Mesenchymal stem cell (in vitro differentiated cells and primary cell): ENCODE data around the gene UBE2G2.
A peak's percentile ranks its signal among the peaks of the same experiment; 100 is the strongest.
"Not testable (repeated sequence)": the region's sequence is repeated elsewhere in the genome, so short reads cannot be mapped to it uniquely, and the experiment has no call there.

Source experiments
- DNase-seq: peaks from one replicate; pipeline ENCODE4 v3.0.0-alpha.2; 2013
- H2AFZ ChIP-seq: one replicate; pipeline ENCODE4 v1.6.1; 2013; ENCODE audit warnings: low read depth, mild to moderate bottlenecking, control low read depth, inconsistent platforms, low read length, moderate library complexity
- H2AK5ac ChIP-seq: 2 replicates; pipeline ENCODE4 v1.6.1; 2013; ENCODE audit warnings: low read length, moderate library complexity, mild to moderate bottlenecking, inconsistent platforms; ENCODE audit not compliant: severe bottlenecking
- H2BK120ac ChIP-seq: one replicate; pipeline ENCODE4 v1.6.1; 2013; ENCODE audit warnings: low read depth, mild to moderate bottlenecking, inconsistent platforms, low read length, moderate library complexity
- H2BK12ac ChIP-seq, 2 experiments: one replicate each; pipeline ENCODE4 v1.6.1; 2013; ENCODE audit warnings: inconsistent platforms in 2 of 2, low read length in 2 of 2, mild to moderate bottlenecking in 2 of 2, moderate library complexity in 2 of 2, control low read depth in 1 of 2
- H2BK15ac ChIP-seq: one replicate; pipeline ENCODE4 v1.6.1; 2013; ENCODE audit warnings: mild to moderate bottlenecking, low read depth, inconsistent platforms; ENCODE audit not compliant: poor library complexity, severe bottlenecking
- H2BK5ac ChIP-seq: 2 replicates; pipeline ENCODE4 v1.6.1; 2013; ENCODE audit warnings: low read depth, mild to moderate bottlenecking, low read length, control low read depth, inconsistent platforms; ENCODE audit not compliant: poor library complexity, severe bottlenecking
- H3K14ac ChIP-seq, 2 experiments: one replicate each; pipeline ENCODE4 v1.6.1; 2013; ENCODE audit warnings: inconsistent platforms in 2 of 2, low read length in 2 of 2, control low read depth in 1 of 2, mild to moderate bottlenecking in 1 of 2, moderate library complexity in 1 of 2
- H3K18ac ChIP-seq, 2 experiments: one replicate each; pipeline ENCODE4 v1.6.1; 2013; ENCODE audit warnings: inconsistent platforms in 2 of 2, low read length in 2 of 2, control low read depth in 1 of 2, low read depth in 1 of 2, mild to moderate bottlenecking in 1 of 2
- H3K23ac ChIP-seq, 2 experiments: one replicate each; pipeline ENCODE4 v1.6.1; 2013; ENCODE audit warnings: inconsistent platforms in 2 of 2, low read length in 2 of 2, mild to moderate bottlenecking in 2 of 2, moderate library complexity in 2 of 2, control low read depth in 1 of 2
- H3K27ac ChIP-seq: 2 replicates; pipeline ENCODE4 v1.5.1; 2013; ENCODE audit warnings: mild to moderate bottlenecking, moderate library complexity, low read length, control low read depth, inconsistent platforms; ENCODE audit not compliant: poor library complexity, severe bottlenecking
- H3K27me3 ChIP-seq, 2 experiments: 2 replicates each; pipeline versions ENCODE4 v1.6.1 to v1.7.0; 2013; ENCODE audit warnings: low read length in 2 of 2, mild to moderate bottlenecking in 2 of 2, moderate library complexity in 2 of 2, control low read depth in 1 of 2, inconsistent platforms in 1 of 2; ENCODE audit not compliant: control insufficient read depth in 1 of 2, insufficient read depth in 1 of 2
- H3K36me3 ChIP-seq, 2 experiments: 2 replicates each; pipeline versions ENCODE4 v1.6.1 to v1.7.0; 2013; ENCODE audit warnings: low read length in 2 of 2, control low read depth in 1 of 2, inconsistent platforms in 1 of 2, low read depth in 1 of 2, mild to moderate bottlenecking in 1 of 2; ENCODE audit not compliant: insufficient read depth in 2 of 2, control insufficient read depth in 1 of 2
- H3K4ac ChIP-seq, 2 experiments: one replicate each; pipeline ENCODE4 v1.6.1; 2013; ENCODE audit warnings: inconsistent platforms in 2 of 2, low read length in 2 of 2, mild to moderate bottlenecking in 2 of 2, moderate library complexity in 2 of 2, control low read depth in 1 of 2, low read depth in 1 of 2
- H3K4me1 ChIP-seq: 2 replicates; pipeline ENCODE4 v1.6.1; 2013; ENCODE audit warnings: low read depth, low read length, control low read depth; ENCODE audit not compliant: control insufficient read depth, insufficient read depth
- H3K4me2 ChIP-seq: 2 replicates; pipeline ENCODE4 v1.6.1; 2013; ENCODE audit warnings: low read length, mild to moderate bottlenecking, inconsistent platforms; ENCODE audit not compliant: poor library complexity, severe bottlenecking
- H3K4me3 ChIP-seq, 2 experiments: 2 replicates each; pipeline versions ENCODE4 v1.5.1 to v1.7.0; 2013; ENCODE audit warnings: low read length in 2 of 2, mild to moderate bottlenecking in 2 of 2, control low read depth in 1 of 2, low read depth in 1 of 2; ENCODE audit not compliant: insufficient read depth in 1 of 2
- H3K79me1 ChIP-seq: replicated peaks from 2 replicates; pipeline ENCODE4 v1.6.1; 2013; ENCODE audit warnings: mild to moderate bottlenecking, control low read depth, low read length, inconsistent platforms; ENCODE audit not compliant: poor library complexity, severe bottlenecking
- H3K9ac ChIP-seq: 2 replicates; pipeline ENCODE4 v1.7.0; 2013; ENCODE audit warnings: mild to moderate bottlenecking, low read length, moderate library complexity
- H3K9me3 ChIP-seq: 2 replicates; pipeline ENCODE4 v1.7.0; 2013; ENCODE audit warnings: mild to moderate bottlenecking, low read length; ENCODE audit not compliant: control insufficient read depth
- H4K8ac ChIP-seq: one replicate; pipeline ENCODE4 v1.6.1; 2013; ENCODE audit warnings: inconsistent platforms, mild to moderate bottlenecking, low read length, moderate library complexity
- H4K91ac ChIP-seq: one replicate; pipeline ENCODE4 v1.6.1; 2013; ENCODE audit warnings: mild to moderate bottlenecking, low read length, inconsistent platforms
- WGBS: methylation state at CpG from one replicate; pipeline ENCODE4 v1.1.7; 2013; ENCODE audit warnings: mixed read lengths; 5-methylcytosine and 5-hydroxymethylcytosine counted together

The UBE2G2 gene

DNA sequence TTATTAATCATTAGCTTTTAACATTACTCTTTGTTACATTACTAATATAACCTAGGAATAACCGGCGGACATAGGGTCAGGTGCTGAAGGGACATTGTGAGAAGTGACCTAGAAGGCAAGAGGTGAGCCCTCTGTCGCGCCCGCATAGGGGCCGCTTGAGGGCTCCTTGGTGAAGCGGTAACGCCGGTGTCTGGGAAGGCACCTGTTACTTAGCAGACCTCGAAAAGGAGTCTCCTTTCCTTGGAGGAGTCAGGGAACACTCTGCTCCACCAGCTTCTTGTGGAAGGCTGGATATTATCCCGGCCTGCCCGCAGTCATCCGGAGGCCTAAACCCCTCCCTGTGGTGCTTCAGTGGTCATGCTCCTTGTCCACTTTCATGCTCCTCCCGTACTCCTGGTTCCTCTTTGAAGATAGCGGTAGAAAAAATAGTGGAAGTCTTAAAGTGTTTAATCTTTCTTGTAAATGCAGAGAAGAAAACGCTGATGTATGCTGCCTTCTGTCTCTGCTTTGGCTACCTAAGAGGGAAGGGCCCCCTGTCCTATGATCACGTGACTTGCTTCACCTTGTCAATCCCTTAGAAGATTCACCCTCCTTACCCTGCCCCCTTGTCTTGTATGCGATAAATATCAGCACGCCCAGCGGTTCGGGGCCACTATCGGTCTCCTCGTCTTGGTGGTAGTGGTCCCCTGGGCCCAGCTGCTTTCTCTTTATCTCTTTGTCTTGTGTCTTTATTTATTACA is 31.1 kb upstream of the UBE2G2 start:
- not testable (repeated sequence) for H2AFZ ChIP-seq, H2BK5ac ChIP-seq, DNase-seq, H3K27ac ChIP-seq, H2BK12ac ChIP-seq, H3K4me1 ChIP-seq, H3K36me3 ChIP-seq, H3K4me2 ChIP-seq, H3K23ac ChIP-seq, H3K18ac ChIP-seq, H3K79me1 ChIP-seq, H3K4me3 ChIP-seq, H3K14ac ChIP-seq, H3K9ac ChIP-seq, H3K4ac ChIP-seq, H2BK120ac ChIP-seq, H2AK5ac ChIP-seq, H4K8ac ChIP-seq, H4K91ac ChIP-seq
- H3K9me3 ChIP-seq, result peaks cover 26% of the 10 kb centered on the region
- peaks cover 12 to 24% of the 10 kb centered on the region in 2 experiments for H3K27me3 ChIP-seq
- WGBS, result 88% methylated on average over 23 of the region's 23 CpGs
- H2BK15ac ChIP-seq, result peak overlapping the region; percentile 57

GRCh38 chr21:44831227-44831860 is 29.7 kb upstream of the UBE2G2 start:
- H3K36me3 ChIP-seq, result no peaks in the 10 kb centered on the region
- no peak overlapping the region for H4K8ac ChIP-seq
- no peak overlapping the region for H3K9ac ChIP-seq
- no peaks in the 10 kb centered on the region for H3K79me1 ChIP-seq
- no peak overlapping the region for H2BK5ac ChIP-seq
- WGBS, result 70% methylated on average over 6 of the region's 7 CpGs
- no peak overlapping the region for H3K4ac ChIP-seq
- H3K4me1 ChIP-seq, result no peaks in the 10 kb centered on the region
- no peak overlapping the region for H3K4me2 ChIP-seq
- peaks cover 12 to 24% of the 10 kb centered on the region in 2 experiments for H3K27me3 ChIP-seq
- H3K18ac ChIP-seq, result no peak overlapping the region
- no peak overlapping the region for H4K91ac ChIP-seq
- H2AFZ ChIP-seq, result no peak overlapping the region
- no peak overlapping the region for H3K23ac ChIP-seq
- no peak overlapping the region for H2BK15ac ChIP-seq
- H2BK120ac ChIP-seq, result no peak overlapping the region
- DNase-seq, result no peak
- no peak overlapping the region for H3K14ac ChIP-seq
- H3K27ac ChIP-seq, result no peak overlapping the region
- peaks cover 35% of the 10 kb centered on the region for H3K9me3 ChIP-seq
- no peak overlapping the region for H2AK5ac ChIP-seq
- H2BK12ac ChIP-seq, result no peak overlapping the region
- no peak overlapping the region for H3K4me3 ChIP-seq

- H2AFZ ChIP-seq, result no peak overlapping the region
- peaks cover 35% of the 10 kb centered on the region for H3K9me3 ChIP-seq
- H3K23ac ChIP-seq, result no peak overlapping the region
- H3K4ac ChIP-seq, result no peak overlapping the region
- no peak overlapping the region for H3K4me3 ChIP-seq
- no peak overlapping the region for H4K91ac ChIP-seq
- no peak overlapping the region for H2BK120ac ChIP-seq
- H3K9ac ChIP-seq, result no peak overlapping the region
- no peak overlapping the region for H3K4me2 ChIP-seq
- no peak overlapping the region for H3K18ac ChIP-seq
- H3K14ac ChIP-seq, result no peak overlapping the region
- H2AK5ac ChIP-seq, result no peak overlapping the region
- no peak overlapping the region for H2BK5ac ChIP-seq
- H3K79me1 ChIP-seq, result no peaks in the 10 kb centered on the region
- H2BK15ac ChIP-seq, result no peak overlapping the region
- H2BK12ac ChIP-seq, result no peak overlapping the region
- no peak for DNase-seq
- 22% methylated on average over 1 of the region's 2 CpGs for WGBS
- no peaks in the 10 kb centered on the region for H3K36me3 ChIP-seq
- no peaks in the 10 kb centered on the region for H3K4me1 ChIP-seq
- H4K8ac ChIP-seq, result no peak overlapping the region
- no peak overlapping the region for H3K27ac ChIP-seq
- peaks cover 8 to 16% of the 10 kb centered on the region in 2 experiments for H3K27me3 ChIP-seq
Measured at GRCh38 chr21:44829507-44830092, 28.0 kb upstream of the UBE2G2 start.

- no peak overlapping the region for H2BK5ac ChIP-seq
- H2BK12ac ChIP-seq, result no peak overlapping the region
- H3K9ac ChIP-seq, result no peak overlapping the region
- no peak overlapping the region for H3K14ac ChIP-seq
- no peak overlapping the region for H3K4ac ChIP-seq
- H3K36me3 ChIP-seq, result no peaks in the 10 kb centered on the region
- H3K9me3 ChIP-seq, result peaks cover 38% of the 10 kb centered on the region
- no peak overlapping the region for H4K91ac ChIP-seq
- no peak overlapping the region for H2BK15ac ChIP-seq
- H2AFZ ChIP-seq, result no peak overlapping the region
- peaks cover 7 to 8% of the 10 kb centered on the region in 2 experiments for H3K27me3 ChIP-seq
- H2BK120ac ChIP-seq, result no peak overlapping the region
- no peak overlapping the region for H2AK5ac ChIP-seq
- DNase-seq, result peak; percentile 12
- no peak overlapping the region for H3K4me2 ChIP-seq
- H3K18ac ChIP-seq, result no peak overlapping the region
- 78% methylated on average over 3 of the region's 4 CpGs for WGBS
- H3K4me1 ChIP-seq, result no peaks in the 10 kb centered on the region
- no peak overlapping the region for H3K27ac ChIP-seq
- no peaks in the 10 kb centered on the region for H3K79me1 ChIP-seq
- no peak overlapping the region for H3K23ac ChIP-seq
- no peak overlapping the region for H4K8ac ChIP-seq
- no peak overlapping the region for H3K4me3 ChIP-seq
Measured at GRCh38 chr21:44828362-44829056, 26.9 kb upstream of the UBE2G2 start.
